ENCODE data around the gene PNMA5. TPM values are rescaled to one million over a fixed set of nuclear protein-coding genes. Genes with fewer than 3 reads are reported as not detected.

PNMA5 gene
- total and polyA plus RNA-seq, 2 of the 8 experiments (the other 6 are each of a cell fraction or from before 2014, with no cell fraction given), result 0.11 TPM

DNA sequence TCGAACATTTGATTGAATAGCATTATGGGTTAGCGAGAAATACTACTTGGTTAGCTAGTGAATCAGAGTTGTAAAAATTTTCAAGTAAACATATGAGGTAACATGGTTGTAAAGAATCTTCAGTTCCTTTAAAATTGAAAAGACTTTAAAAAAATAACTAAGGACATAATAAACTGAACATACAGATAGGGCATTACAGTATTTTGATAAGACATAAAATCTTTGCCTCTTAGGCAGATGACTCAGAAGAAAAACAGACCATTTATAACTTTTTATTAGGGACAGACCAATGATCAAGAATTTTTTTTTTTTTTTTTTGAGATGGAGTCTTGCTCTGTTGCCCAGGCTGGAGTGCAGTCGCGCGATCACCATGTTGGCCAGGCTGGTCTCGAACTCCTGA lies 43.1 kb downstream of the PNMA5 start (continued):
- TF ChIP-seq CREB1 (IDR thresholded peaks at IDR 0.05), result no peak
- no peak for TF ChIP-seq SP1 (IDR thresholded peaks at IDR 0.05; ENCODE audit: low read depth, low read length)
- no peak for TF ChIP-seq TEAD4 (IDR thresholded peaks at IDR 0.05; ENCODE audit: low read depth, low read length)
